GM18520 (cell line): ENCODE measurements around the gene MECP2.

Experiments used
- ATAC-seq: cut with Tn5 transposase; IDR thresholded peaks from one replicate; pipeline ENCODE4 v1.9.1; 2021; ENCODE audit not compliant: unreplicated experiment

The MECP2 gene

GRCh38 chrX:154064637-154065435, 32.7 kb downstream of the MECP2 start:
- no peak for ATAC-seq

GRCh38 chrX:154063234-154063633, 34.3 kb downstream of the MECP2 start:
- ATAC-seq: no peak

- no peak for ATAC-seq
Observed at GRCh38 chrX:154061801-154062200, 35.7 kb downstream of the MECP2 start.

GRCh38 chrX:154059729-154060245, 37.7 kb downstream of the MECP2 start:
- no peak for ATAC-seq

DNA sequence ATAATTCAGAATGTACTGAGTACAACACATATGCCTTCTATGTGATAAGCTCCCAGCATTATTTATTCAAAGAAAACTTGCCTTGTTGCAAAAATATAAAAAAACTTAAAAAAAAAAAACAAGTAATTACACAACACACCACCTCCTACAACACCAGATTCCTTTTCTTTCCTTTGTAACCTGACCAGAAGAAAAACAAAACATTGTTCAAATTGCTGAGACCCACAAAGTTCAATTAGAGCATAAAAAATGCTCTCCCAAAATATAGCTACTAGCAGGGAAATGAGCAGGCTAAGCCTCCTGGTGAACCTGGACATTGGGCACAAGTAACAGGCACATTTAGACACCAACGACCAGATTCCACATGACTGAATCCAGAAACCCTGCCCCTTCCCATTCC, 38.3 kb downstream of the MECP2 start:
- ATAC-seq: no peak

DNA sequence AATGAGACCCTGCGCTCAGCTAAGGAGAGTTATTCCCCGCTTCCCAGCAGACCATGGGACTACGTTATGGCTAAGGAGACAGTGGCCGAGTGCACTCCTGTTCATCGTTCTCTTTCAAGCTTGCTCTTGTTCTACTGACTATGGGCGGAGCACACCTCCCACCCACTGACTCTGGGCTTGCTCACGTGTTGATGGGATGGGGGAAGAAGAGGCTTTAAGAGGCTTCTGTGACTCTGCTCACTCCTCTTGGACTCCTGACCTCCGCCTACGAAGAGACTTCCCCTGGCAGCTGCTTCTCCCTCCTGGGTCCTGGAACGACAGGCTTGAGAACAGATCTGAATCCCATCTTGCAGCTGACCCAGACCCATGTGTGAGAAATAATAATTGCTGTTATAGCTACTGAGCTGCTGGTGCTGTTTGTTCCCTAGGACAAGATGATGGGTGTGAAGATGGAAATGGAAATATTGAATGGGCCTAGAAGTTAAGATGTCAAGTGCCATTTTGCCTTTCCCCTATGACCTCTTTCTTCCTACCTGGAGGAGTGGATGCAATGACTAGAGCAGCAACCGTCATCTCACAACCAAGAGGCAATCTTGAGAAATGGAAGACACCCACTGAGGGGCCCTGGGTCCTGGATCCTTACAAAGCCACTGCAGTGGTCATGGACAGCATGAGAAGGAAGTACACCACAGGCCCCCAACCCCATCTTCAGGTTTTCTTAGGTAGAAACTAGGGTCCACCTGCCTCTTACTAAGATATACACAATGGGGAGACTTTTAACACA, 39.1 kb downstream of the MECP2 start:
- no peak for ATAC-seq

- ATAC-seq: no peak
Observed at GRCh38 chrX:154057791-154058190, 39.7 kb downstream of the MECP2 start.

- no peak for ATAC-seq
Observed at GRCh38 chrX:154056770-154057241, 40.7 kb downstream of the MECP2 start.

GRCh38 chrX:154051201-154051810, 46.2 kb downstream of the MECP2 start:
- no peak for ATAC-seq

DNA sequence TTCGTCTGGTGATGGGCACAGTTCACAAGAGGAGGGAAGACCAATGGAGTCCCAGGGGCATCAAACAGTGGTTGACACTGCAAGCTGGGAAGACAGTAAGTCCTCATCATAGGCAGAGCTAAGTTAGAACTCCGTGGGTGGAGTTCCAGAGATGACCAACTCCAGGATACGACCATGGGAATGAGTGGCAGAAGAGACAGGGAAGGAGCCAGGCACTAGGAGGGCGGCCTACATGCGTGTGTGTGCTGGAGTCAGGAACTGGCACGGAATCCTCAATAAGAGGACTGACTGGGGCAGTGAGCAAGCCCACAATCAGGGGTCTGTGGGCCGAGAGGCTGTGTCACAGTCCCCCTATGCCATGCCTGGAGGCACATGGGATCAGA, 47.4 kb downstream of the MECP2 start:
- no peak for ATAC-seq

DNA sequence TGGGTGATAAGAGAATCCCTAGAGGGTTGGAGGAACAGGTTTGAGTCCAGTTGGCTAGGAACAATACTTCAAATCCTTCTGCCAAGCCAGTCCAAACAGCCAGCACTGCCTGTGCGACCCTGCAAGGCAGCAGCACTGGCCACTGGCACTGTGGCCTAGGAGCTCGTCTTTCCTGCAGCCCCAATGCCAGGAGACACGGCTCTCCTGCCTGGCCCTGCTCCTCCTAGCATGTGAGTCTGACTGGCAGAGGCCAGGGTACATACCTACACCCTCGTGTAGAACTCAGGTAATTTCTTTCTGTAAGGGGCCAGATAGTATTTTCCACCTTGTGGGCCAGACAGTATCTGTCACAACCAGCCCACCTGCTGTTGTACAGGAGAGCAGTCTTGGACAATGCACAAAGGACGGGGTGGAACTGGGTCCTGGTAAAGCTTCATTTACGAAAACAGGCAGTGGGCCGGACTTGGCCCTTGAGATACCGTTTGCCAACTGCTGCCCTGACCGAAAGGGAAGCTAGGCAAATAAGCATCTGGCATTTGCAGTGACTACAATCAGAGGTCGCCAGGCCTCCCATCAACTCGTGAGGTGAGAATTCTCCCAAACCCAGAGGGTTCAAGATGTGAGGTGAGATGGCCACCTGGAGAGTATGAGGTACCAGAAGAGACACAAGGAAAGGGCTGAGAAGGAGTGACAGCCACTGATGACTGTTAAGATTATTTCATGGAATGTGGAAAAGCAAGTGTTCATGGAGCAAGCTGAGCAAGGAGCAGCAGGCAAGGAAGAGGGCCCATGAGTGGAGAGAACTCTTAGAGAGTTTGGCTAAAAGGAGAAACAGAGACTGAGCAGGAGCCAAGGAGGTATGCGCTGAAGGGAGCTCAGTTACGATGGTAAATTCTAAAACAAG, 48.1 kb downstream of the MECP2 start:
- ATAC-seq: no peak

DNA sequence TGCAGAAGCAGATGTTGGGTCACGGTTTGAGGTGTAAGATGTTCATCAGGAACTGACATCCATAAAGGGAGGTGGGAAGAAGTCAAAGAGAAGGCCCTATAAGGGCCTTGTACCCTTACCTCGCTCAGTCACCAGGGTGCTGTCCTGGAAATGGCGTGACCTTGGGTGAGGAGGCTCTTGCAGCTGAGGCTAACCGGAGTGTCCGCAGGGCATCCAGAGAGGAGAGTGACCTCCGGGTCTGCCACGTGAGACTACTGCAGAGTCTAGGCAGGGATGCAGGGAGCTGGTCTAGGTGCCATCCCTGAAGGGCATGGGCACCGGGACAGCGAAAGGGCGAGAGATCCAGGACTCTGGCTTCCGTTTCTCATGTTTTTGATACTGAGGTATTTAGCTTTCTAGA, 49.1 kb downstream of the MECP2 start:
- no peak for ATAC-seq

GRCh38 chrX:154046940-154047610, 50.4 kb downstream of the MECP2 start:
- ATAC-seq: no peak

DNA sequence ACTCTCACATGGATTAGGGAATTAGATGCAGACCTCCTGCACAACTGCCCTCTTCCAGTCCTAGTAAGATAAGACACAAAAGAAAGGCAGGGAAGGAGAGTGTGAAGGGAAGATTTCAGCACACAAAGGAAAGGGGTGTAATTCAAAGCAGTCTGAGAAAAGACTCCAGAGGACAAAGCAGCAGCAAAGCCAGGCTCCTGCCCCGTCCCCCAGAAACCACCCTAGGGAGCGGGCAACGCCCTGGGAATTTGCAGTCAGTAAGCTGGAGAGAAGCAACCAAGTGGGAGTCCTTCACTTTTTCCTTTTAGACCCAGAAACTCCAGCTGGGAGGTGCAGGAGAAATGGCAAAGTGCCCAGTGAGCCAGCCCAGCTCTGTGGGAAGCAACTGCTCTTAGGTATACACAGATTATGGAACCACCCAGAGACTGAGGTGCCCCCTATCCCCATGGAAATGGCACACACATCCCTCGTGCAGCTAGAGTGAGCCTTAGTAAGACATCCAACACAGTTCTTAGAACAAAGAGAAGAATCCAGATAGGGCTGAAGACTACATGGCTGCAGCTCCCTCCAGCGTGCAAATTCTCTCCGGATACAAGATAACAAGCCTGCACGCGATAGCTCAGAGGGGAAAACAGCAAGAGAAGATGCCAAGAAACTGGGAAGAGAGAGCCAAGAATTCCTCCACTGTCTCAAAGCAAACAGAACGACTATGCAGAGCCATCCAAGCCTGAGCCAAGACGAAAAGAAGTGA, 51.3 kb downstream of the MECP2 start:
- ATAC-seq: no peak

- ATAC-seq: no peak
Observed at GRCh38 chrX:154044091-154044490, 53.4 kb downstream of the MECP2 start.

GRCh38 chrX:154043003-154043763, 54.3 kb downstream of the MECP2 start:
- ATAC-seq: no peak

- no peak for ATAC-seq
Observed at GRCh38 chrX:154040863-154041262, 56.7 kb downstream of the MECP2 start.

- no peak for ATAC-seq
Observed at GRCh38 chrX:154040307-154040756, 57.2 kb downstream of the MECP2 start.
